Skeletal muscle satellite cell (primary cell): Measurements from ENCODE around the gene UNC79.

Experiments
- H3K27me3 ChIP-seq: 2 replicates; pipeline ENCODE4 v1.7.0; 2013; ENCODE audit warnings: low read length; ENCODE audit not compliant: control insufficient read depth, insufficient read depth
- H3K36me3 ChIP-seq: 2 replicates; pipeline ENCODE4 v1.7.0; 2013; ENCODE audit warnings: mild to moderate bottlenecking, control low read depth, low read length; ENCODE audit not compliant: insufficient read depth
- H3K4me1 ChIP-seq: 2 replicates; pipeline ENCODE4 v1.7.0; 2013; ENCODE audit warnings: low read length; ENCODE audit not compliant: control insufficient read depth, insufficient read depth
- H3K4me2 ChIP-seq: 2 replicates; pipeline ENCODE4 v1.7.0; 2013; ENCODE audit warnings: mild to moderate bottlenecking, low read length
- H3K4me3 ChIP-seq: 2 replicates; pipeline ENCODE4 v1.7.0; 2013; ENCODE audit warnings: low read length
- H3K9ac ChIP-seq: 2 replicates; pipeline ENCODE4 v1.7.0; 2013; ENCODE audit warnings: mild to moderate bottlenecking, low read depth, low read length, moderate library complexity
- H3K9me3 ChIP-seq: replicated peaks from 2 replicates; pipeline ENCODE4 v1.7.0; 2013; ENCODE audit warnings: mild to moderate bottlenecking, control low read depth, low read length

Gene UNC79

DNA sequence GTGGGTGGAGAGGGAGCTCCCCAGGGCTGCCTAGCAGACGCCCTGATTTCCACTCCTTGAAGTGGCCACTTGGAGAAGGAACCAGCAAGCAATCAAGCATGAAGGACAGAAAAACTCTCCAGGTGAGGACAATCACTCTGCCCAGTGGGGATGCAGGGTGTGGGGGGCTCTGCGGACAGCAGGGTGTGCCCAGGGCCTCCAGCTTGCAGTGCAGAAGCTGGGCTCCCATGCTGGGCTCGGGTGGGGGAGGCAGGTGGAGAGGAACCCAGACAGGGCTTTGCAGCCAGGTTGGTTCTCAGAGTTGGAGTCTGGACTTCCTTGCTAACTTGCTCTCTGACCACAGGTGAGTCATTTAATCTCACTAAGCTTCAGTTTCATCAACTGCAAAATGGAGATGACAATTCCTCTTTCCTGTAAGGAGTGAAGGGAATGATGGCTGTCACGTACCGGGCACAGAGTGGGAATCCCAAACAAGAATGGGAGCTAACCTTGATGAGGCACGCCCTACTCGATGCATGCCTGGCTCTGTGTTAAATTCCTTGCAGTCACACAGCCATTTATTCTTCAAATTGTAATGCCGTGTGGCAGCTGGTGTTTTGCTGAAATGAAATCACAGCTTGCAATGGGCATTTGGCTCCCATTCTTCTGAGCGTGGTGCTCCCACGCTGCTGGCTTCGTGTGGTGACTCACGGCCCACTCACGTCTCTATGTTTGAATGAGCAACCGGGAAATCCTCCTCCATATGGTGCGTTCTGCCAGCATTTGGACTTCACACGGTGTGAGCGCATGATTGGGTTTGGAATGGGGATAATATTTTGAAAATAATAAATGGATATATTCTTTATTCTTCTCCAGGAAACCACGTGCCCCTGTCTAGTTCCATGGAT is 282.3 kb downstream of the UNC79 start:
- Histone ChIP-seq H3K4me2 (no peak overlapping the region), H3K9me3 (peaks cover 4% of the 10 kb centered on the region), H3K4me1 (no peaks in the 10 kb centered on the region), H3K9ac (no peak overlapping the region), H3K36me3 (no peaks in the 10 kb centered on the region), H3K27me3 (no peaks in the 10 kb centered on the region), H3K4me3 (no peak overlapping the region)

DNA sequence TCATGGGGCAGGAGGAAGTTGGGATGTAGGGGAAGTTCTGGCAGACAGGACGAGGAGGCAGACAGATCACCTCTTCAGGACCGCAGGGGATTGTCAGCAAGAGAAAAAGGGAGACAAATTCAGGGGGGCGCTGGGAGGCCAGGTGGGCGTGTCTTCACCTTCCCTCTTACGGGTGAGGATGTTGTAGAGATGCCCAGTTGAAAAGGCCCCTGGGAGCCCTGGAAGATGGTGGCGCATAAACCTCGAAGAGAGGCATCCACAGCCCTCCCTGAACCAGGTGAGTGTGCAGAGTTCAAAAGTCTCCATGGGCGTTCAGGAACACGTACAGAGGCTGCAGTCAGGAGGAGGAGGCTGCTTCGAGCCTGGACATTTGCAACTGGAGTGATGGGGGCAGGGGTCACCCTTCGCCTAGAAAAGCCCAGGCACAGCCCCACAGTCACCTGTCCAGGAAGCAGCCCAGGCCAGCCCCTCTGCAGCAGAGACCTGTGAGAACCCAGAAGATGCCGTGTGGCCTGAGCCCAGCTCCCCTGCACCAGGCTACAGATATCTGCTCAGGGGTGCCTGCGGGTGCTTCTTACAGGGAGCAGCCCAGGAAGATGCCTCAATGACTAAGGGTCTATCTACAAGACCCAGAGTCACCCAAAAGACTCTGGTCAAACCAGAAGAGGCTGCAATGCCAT is 283.1 kb downstream of the UNC79 start:
- no peaks in the 10 kb centered on the region for H3K27me3 ChIP-seq
- no peaks in the 10 kb centered on the region for H3K4me1 ChIP-seq

GRCh38 chr14:93714605-93715004 is 283.9 kb downstream of the UNC79 start:
- Histone ChIP-seq H3K4me3 (no peak overlapping the region), H3K4me1 (no peaks in the 10 kb centered on the region), H3K36me3 (no peaks in the 10 kb centered on the region), H3K9me3 (peaks cover 4% of the 10 kb centered on the region), H3K9ac (no peak overlapping the region), H3K4me2 (no peak overlapping the region), H3K27me3 (no peaks in the 10 kb centered on the region)

More for the DNA sequence above, 283.1 kb downstream of the UNC79 start:
- H3K9ac ChIP-seq = no peak overlapping the region
- H3K4me3 ChIP-seq = no peak overlapping the region
- H3K36me3 ChIP-seq = no peaks in the 10 kb centered on the region
- H3K4me2 ChIP-seq = no peak overlapping the region
- H3K9me3 ChIP-seq = peaks cover 4% of the 10 kb centered on the region

- Histone ChIP-seq H3K9me3 (peaks cover 4% of the 10 kb centered on the region), H3K4me2 (no peak overlapping the region), H3K27me3 (no peaks in the 10 kb centered on the region), H3K9ac (no peak overlapping the region), H3K4me1 (no peaks in the 10 kb centered on the region), H3K4me3 (no peak overlapping the region), H3K36me3 (no peaks in the 10 kb centered on the region)
These were observed 284.7 kb downstream of the UNC79 start for GRCh38 chr14:93715279-93715927.

- Histone ChIP-seq H3K9me3 (peaks cover 4% of the 10 kb centered on the region), H3K4me1 (no peaks in the 10 kb centered on the region), H3K9ac (no peak overlapping the region), H3K4me2 (no peak overlapping the region), H3K4me3 (no peak overlapping the region), H3K36me3 (no peaks in the 10 kb centered on the region), H3K27me3 (no peaks in the 10 kb centered on the region)
These were observed 285.4 kb downstream of the UNC79 start for GRCh38 chr14:93716002-93716745.

GRCh38 chr14:93716746-93717667 is 286.3 kb downstream of the UNC79 start:
- no peaks in the 10 kb centered on the region for H3K4me1 ChIP-seq
- peaks cover 7% of the 10 kb centered on the region for H3K9me3 ChIP-seq
- no peak overlapping the region for H3K4me3 ChIP-seq
- no peak overlapping the region for H3K4me2 ChIP-seq
- no peak overlapping the region for H3K9ac ChIP-seq
- H3K27me3 ChIP-seq = no peaks in the 10 kb centered on the region
- H3K36me3 ChIP-seq = no peaks in the 10 kb centered on the region

DNA sequence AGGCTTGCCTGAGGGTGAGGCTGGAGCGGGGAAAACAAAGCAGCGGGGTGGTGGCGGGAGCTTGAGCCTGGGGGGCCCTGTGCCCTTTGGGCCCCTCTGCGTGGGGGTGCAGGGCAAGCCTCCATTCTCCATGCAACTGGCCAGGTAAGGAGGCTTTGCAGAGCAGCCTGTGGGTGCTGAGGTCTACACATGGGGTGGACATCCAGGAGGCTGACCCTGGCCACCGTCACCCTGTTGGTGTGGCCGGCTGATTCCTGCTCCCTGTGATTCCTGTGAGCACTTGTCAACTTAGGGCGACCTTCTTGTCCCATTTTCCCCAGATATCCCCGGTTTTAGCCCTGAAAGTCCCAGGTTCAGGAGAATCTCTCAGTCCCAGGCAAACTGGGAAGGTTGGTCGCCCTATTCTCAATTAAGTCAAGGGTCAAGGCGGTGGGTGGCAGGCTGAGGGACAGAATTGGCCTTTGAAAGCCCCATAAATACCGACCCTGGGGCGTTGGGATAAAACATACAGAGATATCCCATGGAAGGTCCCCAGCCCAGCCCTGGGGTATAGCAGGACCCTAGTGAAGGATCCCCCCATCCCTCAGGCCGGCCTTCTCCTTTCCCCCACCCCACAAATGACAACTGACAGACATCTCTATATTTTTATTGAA is 287.1 kb downstream of the UNC79 start:
- Histone ChIP-seq H3K27me3 (no peaks in the 10 kb centered on the region), H3K4me3 (no peak overlapping the region), H3K9me3 (peaks cover 7% of the 10 kb centered on the region), H3K36me3 (no peaks in the 10 kb centered on the region), H3K4me2 (no peak overlapping the region), H3K4me1 (no peaks in the 10 kb centered on the region), H3K9ac (no peak overlapping the region)

DNA sequence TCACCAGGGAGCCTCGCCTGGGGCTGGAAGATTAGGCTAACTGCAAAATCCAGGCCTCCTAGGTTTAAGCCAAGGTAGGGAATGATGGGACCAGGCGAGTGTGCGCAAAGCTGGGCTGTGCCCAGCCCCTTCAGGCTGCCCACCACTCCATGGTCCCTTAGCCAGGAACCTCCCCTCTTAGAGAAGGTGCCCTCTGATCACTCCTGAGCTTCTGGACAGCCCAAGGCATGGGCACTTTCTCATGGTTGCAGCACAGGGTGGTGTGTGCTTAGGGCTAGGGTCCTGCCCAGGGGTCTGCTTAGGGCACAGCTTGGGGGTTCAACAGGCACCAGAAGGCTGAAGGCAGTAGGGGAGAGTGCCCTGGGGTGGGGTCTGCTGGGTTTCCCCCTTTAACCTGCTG is 288.5 kb downstream of the UNC79 start:
- H3K36me3 ChIP-seq = no peaks in the 10 kb centered on the region
- H3K4me2 ChIP-seq = no peak overlapping the region
- H3K4me3 ChIP-seq = no peak overlapping the region
- H3K9me3 ChIP-seq = peaks cover 7% of the 10 kb centered on the region
- no peak overlapping the region for H3K9ac ChIP-seq
- no peaks in the 10 kb centered on the region for H3K4me1 ChIP-seq
- no peaks in the 10 kb centered on the region for H3K27me3 ChIP-seq

DNA sequence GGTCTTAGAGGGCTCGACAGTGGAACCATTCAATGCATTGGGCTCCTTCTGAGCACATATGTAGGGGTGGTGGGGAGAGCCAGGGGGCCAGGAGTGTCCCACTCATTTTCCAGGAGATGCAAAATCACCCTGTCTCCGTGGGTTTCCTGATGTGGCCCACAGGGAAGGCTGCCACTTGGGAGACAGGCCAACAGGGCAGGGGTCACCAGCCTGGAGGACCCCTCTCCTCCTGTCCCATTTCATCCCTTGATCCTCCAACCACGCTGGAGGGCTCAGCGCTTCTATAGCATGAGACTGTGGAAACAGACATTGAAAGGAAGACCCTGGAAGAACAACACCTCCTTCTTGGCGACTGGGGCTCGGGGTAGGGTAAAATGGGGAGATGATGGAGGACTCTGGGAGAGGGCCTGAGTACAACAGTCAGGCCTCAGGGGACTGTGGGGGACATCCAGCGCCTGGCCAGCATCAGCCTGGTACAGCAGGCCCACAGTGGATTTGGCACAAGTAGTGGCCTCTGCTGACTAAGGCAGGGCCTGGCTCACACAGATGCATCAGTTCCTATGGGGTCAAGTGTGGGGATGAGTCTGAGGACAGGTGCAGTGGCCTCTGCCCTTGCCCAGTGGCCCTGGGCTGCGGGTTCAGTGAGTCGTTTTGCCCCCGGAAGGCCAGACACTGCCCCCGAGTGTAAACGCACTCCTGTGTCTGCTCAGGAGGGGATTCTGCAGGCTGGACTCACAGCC is 289.5 kb downstream of the UNC79 start:
- Histone ChIP-seq H3K9ac (no peak overlapping the region), H3K4me2 (no peak overlapping the region), H3K27me3 (no peaks in the 10 kb centered on the region), H3K4me1 (no peaks in the 10 kb centered on the region), H3K9me3 (peaks cover 7% of the 10 kb centered on the region), H3K36me3 (no peaks in the 10 kb centered on the region), H3K4me3 (no peak overlapping the region)
